Natural killer cell (primary cell): ENCODE measurements around the gene TMCO4. TPM values are rescaled to one million over a fixed set of nuclear protein-coding genes. Genes with fewer than 3 reads are reported as not detected.

Experiments used
- ATAC-seq, 3 donors: fragments of 150-1000 bp in 2 of 3; fragments of 200-7000 bp in 1 of 3; cut with Tn5 transposase; 1 replicate in 1 of 3; 2 replicates in 2 of 3; pipeline ENCODE4 v1.10.0; 2021; ENCODE audit warnings: mild to moderate bottlenecking in 2 of 3, moderate library complexity in 2 of 3
- DNase-seq, 2 donors: peaks; one replicate each; pipeline versions ENCODE4 v3.0.0 to v3.0.0-alpha.2; 2013 to 2021; ENCODE audit warnings: mixed read lengths in 1 of 2
- H3K27ac ChIP-seq: one replicate; pipeline ENCODE4 v1.5.1; 2013; ENCODE audit warnings: mild to moderate bottlenecking, low read length
- H3K27me3 ChIP-seq: one replicate; pipeline ENCODE4 v1.6.1; 2013; ENCODE audit warnings: low read length; ENCODE audit not compliant: control insufficient read depth, insufficient read depth
- H3K36me3 ChIP-seq: one replicate; pipeline ENCODE4 v1.6.1; 2013; ENCODE audit warnings: low read length; ENCODE audit not compliant: control insufficient read depth, insufficient read depth
- H3K4me1 ChIP-seq: one replicate; pipeline ENCODE4 v1.6.1; 2013; ENCODE audit warnings: low read length; ENCODE audit not compliant: control insufficient read depth, insufficient read depth
- H3K4me3 ChIP-seq: one replicate; pipeline ENCODE4 v1.5.1; 2013; ENCODE audit warnings: low read length
- H3K9me3 ChIP-seq: one replicate; pipeline ENCODE4 v1.6.1; 2013; ENCODE audit warnings: low read length; ENCODE audit not compliant: control insufficient read depth, insufficient read depth
- H3K27ac Mint-ChIP-seq, 2 donors: one replicate each; pipeline ENCODE4 v1.8.0; 2022; ENCODE audit warnings: mild to moderate bottlenecking in 2 of 2, mixed read lengths in 2 of 2, moderate library complexity in 1 of 2
- H3K27me3 Mint-ChIP-seq, 2 donors: one replicate each; pipeline ENCODE4 v1.8.0; 2022; ENCODE audit warnings: low read depth in 2 of 2, mixed read lengths in 2 of 2
- H3K36me3 Mint-ChIP-seq: one replicate; pipeline ENCODE4 v1.8.0; 2022; ENCODE audit warnings: mixed read lengths
- H3K4me1 Mint-ChIP-seq, 2 donors: one replicate each; pipeline ENCODE4 v1.8.0; 2022; ENCODE audit warnings: mixed read lengths in 2 of 2
- H3K4me3 Mint-ChIP-seq: one replicate; pipeline ENCODE4 v1.8.0; 2022; ENCODE audit warnings: mild to moderate bottlenecking, moderate library complexity, mixed read lengths
- H3K9me3 Mint-ChIP-seq, 2 donors: one replicate each; pipeline ENCODE4 v1.8.0; 2022; ENCODE audit warnings: mixed read lengths in 2 of 2
- WGBS: methylation state at CpG from one replicate; pipeline ENCODE4 v1.1.7; 2013; ENCODE audit warnings: missing lambda C conversion rate; ENCODE audit not compliant: insufficient coverage; 5-methylcytosine and 5-hydroxymethylcytosine counted together
- intact Hi-C: fragments of 100-400 bp; cut with micrococcal nuclease; formaldehyde crosslinking; loops from one replicate; pipeline ENCODE4 v1.14.2; 2022
- total RNA-seq, 4 donors: library from RNA; stranded (reverse); fragments of 120-200 nt in 1 of 4; gene quantifications; one replicate each; pipeline versions ENCODE4 v1.2.3 to v1.2.4, GENCODE V29; 2013 to 2022
- TF ChIP-seq, protein P1 (sequence below): fragments of 200-600 bp; IDR thresholded peaks from one replicate; pipeline ENCODE4 v1.8.0; 2022; ENCODE audit warnings: antibody characterized with exemption

Gene TMCO4
- total RNA-seq, 3 donors from 2014 or later (not counting 1 experiment from before 2014, with no cell fraction given), result 14.2 to 21.5 (median 18.3) TPM

DNA sequence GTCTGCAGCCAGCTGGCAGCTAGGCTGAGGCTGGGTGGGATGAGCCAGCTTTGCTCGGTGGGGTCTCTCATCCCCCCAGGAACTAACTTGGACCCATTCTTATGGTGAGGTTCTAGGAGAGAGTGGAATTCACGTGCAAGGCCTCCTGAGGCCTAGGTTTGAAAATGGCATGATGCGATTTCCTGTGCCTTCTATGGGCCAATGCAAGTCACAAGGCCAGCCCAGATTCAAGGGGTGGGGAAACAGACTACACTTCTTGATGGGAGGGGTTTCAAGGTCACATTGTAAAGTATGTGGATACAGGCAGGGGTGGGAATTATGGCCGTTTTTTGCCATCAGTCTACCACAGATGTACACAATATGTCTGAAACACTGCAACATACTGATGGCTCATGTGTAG lies 86.8 kb downstream of the TMCO4 start:
- Mint-ChIP-seq H3K4me1 (peaks cover 0 to 6% of the 10 kb centered on the region in 2 donors), H3K36me3 (no peaks in the 10 kb centered on the region), H3K9me3 (no peaks in the 10 kb centered on the region), H3K27ac (no peak overlapping the region), H3K27me3 (no peaks in the 10 kb centered on the region), H3K4me3 (no peak overlapping the region)
- intact Hi-C loops, result no loop called here
- TF ChIP-seq, protein P1, sequence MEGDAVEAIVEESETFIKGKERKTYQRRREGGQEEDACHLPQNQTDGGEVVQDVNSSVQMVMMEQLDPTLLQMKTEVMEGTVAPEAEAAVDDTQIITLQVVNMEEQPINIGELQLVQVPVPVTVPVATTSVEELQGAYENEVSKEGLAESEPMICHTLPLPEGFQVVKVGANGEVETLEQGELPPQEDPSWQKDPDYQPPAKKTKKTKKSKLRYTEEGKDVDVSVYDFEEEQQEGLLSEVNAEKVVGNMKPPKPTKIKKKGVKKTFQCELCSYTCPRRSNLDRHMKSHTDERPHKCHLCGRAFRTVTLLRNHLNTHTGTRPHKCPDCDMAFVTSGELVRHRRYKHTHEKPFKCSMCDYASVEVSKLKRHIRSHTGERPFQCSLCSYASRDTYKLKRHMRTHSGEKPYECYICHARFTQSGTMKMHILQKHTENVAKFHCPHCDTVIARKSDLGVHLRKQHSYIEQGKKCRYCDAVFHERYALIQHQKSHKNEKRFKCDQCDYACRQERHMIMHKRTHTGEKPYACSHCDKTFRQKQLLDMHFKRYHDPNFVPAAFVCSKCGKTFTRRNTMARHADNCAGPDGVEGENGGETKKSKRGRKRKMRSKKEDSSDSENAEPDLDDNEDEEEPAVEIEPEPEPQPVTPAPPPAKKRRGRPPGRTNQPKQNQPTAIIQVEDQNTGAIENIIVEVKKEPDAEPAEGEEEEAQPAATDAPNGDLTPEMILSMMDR, result no peak
- WGBS, result 93% methylated on average over 3 of the region's 4 CpGs
- ATAC-seq (no peak), DNase-seq (no peak)
- Histone ChIP-seq H3K27me3 (no peaks in the 10 kb centered on the region), H3K4me1 (peaks cover 5% of the 10 kb centered on the region), H3K9me3 (no peaks in the 10 kb centered on the region), H3K36me3 (no peaks in the 10 kb centered on the region), H3K4me3 (no peak overlapping the region), H3K27ac (no peak overlapping the region)

DNA sequence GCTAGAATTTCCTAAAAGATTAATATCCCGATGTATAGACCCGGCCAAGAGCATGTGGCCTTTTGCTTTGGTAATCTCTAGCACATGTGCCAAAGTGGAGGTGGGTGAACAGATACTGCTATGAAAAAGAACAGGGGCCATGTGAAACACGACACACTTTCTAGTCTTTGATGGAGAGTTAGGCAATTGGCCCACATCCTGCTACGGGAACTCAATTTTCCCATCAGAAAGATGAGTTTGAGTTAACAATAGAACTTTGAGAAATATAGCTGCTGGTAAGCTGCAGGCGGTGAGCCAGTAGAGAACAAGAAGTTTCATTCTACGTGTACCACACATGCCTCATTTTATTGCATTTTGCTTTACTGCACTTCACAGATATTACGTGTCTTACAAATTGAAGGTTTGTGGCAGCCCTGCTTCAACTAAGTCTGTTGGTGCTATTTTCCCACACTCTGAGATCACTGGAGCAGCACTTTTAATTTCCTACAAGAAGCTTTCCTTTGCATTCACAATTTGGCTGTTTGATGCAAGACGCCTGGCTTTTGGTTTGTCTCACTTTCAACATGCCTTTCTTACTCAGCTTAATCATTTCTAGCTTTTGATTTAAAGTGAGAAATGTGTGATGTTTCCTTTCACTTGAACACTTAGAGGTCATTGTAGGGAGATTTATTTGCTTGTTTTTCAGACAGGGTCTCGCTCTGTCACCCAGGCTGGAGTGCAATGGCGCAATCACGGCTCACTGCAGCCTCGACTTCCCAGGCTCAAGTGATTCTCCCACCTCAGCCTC lies 88.7 kb downstream of the TMCO4 start:
- H3K36me3 Mint-ChIP-seq, result no peaks in the 10 kb centered on the region
- no peaks in the 10 kb centered on the region for H3K27me3 ChIP-seq
- no peaks in the 10 kb centered on the region for H3K27me3 Mint-ChIP-seq
- no peaks in the 10 kb centered on the region for H3K9me3 ChIP-seq
- H3K27ac ChIP-seq, result no peak overlapping the region
- no peak overlapping the region for H3K27ac Mint-ChIP-seq
- H3K36me3 ChIP-seq, result no peaks in the 10 kb centered on the region
- DNase-seq (no peak), ATAC-seq (no peak)
- 74% methylated on average over 12 of the region's 12 CpGs for WGBS
- H3K4me1 Mint-ChIP-seq, result peaks cover 0 to 6% of the 10 kb centered on the region in 2 donors
- intact Hi-C loops, result no loop called here
- TF ChIP-seq, protein P1, result no peak
- H3K4me1 ChIP-seq, result peaks cover 5% of the 10 kb centered on the region
- H3K4me3 ChIP-seq, result no peak overlapping the region
- H3K9me3 Mint-ChIP-seq, result no peaks in the 10 kb centered on the region
- no peak overlapping the region for H3K4me3 Mint-ChIP-seq

DNA sequence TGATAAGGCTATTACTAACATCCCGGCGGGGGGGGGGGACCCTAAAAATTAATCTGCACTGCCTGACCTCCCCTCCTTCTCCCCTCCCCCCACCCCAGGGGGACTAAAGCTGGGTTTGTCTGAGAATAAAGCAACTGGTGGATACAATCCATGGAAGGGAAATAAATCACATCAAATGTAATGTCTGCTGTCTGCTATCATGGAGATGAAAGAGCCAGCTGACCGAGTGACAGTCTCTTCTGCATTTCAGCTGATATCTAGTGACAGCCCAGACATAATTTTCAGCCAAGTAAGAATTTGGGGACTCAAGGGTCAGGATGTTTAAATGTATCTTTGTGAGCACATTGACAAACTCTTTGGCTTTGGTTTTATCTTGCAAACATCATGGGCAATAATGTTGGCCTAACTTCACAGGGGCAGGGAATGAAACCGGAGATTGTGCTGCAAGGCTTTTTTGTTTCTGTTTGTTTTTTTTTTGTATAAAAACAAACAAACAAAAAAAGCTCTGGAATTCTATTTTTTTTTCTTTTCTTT lies 90.4 kb downstream of the TMCO4 start:
- H3K27me3 ChIP-seq, result no peaks in the 10 kb centered on the region
- H3K27ac Mint-ChIP-seq, result no peak overlapping the region
- H3K27ac ChIP-seq, result no peak overlapping the region
- 100% methylated on average over 2 of the region's 4 CpGs for WGBS
- H3K9me3 Mint-ChIP-seq, result no peaks in the 10 kb centered on the region
- ATAC-seq (no peak), DNase-seq (no peak)
- H3K4me3 ChIP-seq, result no peak overlapping the region
- no peaks in the 10 kb centered on the region for H3K36me3 Mint-ChIP-seq
- intact Hi-C loops, result no loop called here
- no peaks in the 10 kb centered on the region for H3K36me3 ChIP-seq
- no peaks in the 10 kb centered on the region for H3K9me3 ChIP-seq
- peaks cover 6% of the 10 kb centered on the region for H3K4me1 ChIP-seq
- H3K4me1 Mint-ChIP-seq, result peaks cover 0 to 5% of the 10 kb centered on the region in 2 donors
- no peaks in the 10 kb centered on the region for H3K27me3 Mint-ChIP-seq
- H3K4me3 Mint-ChIP-seq, result no peak overlapping the region
- TF ChIP-seq, protein P1, result no peak
